Endothelial cell (in vitro differentiated cells): ENCODE measurements around the gene CAMK1D. TPM values are rescaled to one million over a fixed set of nuclear protein-coding genes. Genes with fewer than 3 reads are reported as not detected.

Experiments
- DNase-seq: peaks from one replicate; pipeline ENCODE4 v3.0.0; 2021; ENCODE audit warnings: low spot score
- H3K27ac Mint-ChIP-seq: one replicate; pipeline ENCODE4 v1.8.0; 2021; ENCODE audit warnings: mixed read lengths, inconsistent platforms; ENCODE audit not compliant: unreplicated experiment
- H3K27me3 Mint-ChIP-seq: one replicate; pipeline ENCODE4 v1.8.0; 2021; ENCODE audit warnings: mild to moderate bottlenecking, moderate library complexity, mixed read lengths, inconsistent platforms; ENCODE audit not compliant: unreplicated experiment
- H3K36me3 Mint-ChIP-seq: one replicate; pipeline ENCODE4 v1.8.0; 2021; ENCODE audit warnings: mild to moderate bottlenecking, low read depth, mixed read lengths, inconsistent platforms; ENCODE audit not compliant: unreplicated experiment
- H3K4me1 Mint-ChIP-seq: one replicate; pipeline ENCODE4 v1.8.0; 2021; ENCODE audit warnings: mild to moderate bottlenecking, mixed read lengths, inconsistent platforms; ENCODE audit not compliant: unreplicated experiment
- H3K4me3 Mint-ChIP-seq: one replicate; pipeline ENCODE4 v1.8.0; 2021; ENCODE audit warnings: mild to moderate bottlenecking, mixed read lengths, inconsistent platforms; ENCODE audit not compliant: unreplicated experiment
- H3K9me3 Mint-ChIP-seq: one replicate; pipeline ENCODE4 v1.8.0; 2021; ENCODE audit warnings: mixed read lengths, inconsistent platforms; ENCODE audit not compliant: unreplicated experiment
- total RNA-seq: library from RNA; stranded (reverse); fragmentation: NEBNext Ultra II Directional; extraction: Animal tissue kit (Norgen Biotek cat#: 25700); gene quantifications from one replicate; pipeline ENCODE4 v1.2.1, GENCODE V29; 2021; ENCODE audit not compliant: unreplicated experiment
- TF ChIP-seq, protein P1 (sequence below): fragments of 200-600 bp; sonication (generic); IDR thresholded peaks from one replicate; pipeline ENCODE4 v1.5.0; 2021; ENCODE audit warnings: antibody characterized with exemption; ENCODE audit not compliant: unreplicated experiment

CAMK1D gene
- total RNA-seq, 1 donor from 2014 or later = 4.1 TPM

DNA sequence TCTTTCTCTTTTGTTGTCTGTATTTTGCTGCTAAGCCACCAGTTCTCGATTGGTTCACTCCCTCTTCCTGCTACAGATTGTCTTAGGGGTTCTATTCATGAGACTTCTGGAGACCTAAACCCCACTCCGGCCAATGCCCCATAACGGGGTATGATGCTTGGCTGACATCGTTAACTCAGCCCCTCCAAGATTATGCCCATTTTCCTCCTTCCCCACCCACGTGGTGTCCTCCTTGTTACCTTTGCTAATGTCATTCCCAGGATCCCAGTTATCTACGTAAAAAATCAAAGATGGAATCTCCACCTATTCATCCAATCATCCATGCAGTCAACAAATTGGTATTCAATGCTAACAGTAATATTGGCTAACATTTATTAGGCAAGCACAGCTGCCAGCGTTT is 228.3 kb downstream of the CAMK1D start:
- Mint-ChIP-seq H3K27ac (no peak overlapping the region), H3K9me3 (peaks cover 5% of the 10 kb centered on the region), H3K4me1 (no peaks in the 10 kb centered on the region), H3K36me3 (peaks cover 4% of the 10 kb centered on the region), H3K4me3 (no peak overlapping the region), H3K27me3 (peaks cover 2% of the 10 kb centered on the region)
- TF ChIP-seq, protein P1, sequence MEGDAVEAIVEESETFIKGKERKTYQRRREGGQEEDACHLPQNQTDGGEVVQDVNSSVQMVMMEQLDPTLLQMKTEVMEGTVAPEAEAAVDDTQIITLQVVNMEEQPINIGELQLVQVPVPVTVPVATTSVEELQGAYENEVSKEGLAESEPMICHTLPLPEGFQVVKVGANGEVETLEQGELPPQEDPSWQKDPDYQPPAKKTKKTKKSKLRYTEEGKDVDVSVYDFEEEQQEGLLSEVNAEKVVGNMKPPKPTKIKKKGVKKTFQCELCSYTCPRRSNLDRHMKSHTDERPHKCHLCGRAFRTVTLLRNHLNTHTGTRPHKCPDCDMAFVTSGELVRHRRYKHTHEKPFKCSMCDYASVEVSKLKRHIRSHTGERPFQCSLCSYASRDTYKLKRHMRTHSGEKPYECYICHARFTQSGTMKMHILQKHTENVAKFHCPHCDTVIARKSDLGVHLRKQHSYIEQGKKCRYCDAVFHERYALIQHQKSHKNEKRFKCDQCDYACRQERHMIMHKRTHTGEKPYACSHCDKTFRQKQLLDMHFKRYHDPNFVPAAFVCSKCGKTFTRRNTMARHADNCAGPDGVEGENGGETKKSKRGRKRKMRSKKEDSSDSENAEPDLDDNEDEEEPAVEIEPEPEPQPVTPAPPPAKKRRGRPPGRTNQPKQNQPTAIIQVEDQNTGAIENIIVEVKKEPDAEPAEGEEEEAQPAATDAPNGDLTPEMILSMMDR = no peak
- DNase-seq = no peak

DNA sequence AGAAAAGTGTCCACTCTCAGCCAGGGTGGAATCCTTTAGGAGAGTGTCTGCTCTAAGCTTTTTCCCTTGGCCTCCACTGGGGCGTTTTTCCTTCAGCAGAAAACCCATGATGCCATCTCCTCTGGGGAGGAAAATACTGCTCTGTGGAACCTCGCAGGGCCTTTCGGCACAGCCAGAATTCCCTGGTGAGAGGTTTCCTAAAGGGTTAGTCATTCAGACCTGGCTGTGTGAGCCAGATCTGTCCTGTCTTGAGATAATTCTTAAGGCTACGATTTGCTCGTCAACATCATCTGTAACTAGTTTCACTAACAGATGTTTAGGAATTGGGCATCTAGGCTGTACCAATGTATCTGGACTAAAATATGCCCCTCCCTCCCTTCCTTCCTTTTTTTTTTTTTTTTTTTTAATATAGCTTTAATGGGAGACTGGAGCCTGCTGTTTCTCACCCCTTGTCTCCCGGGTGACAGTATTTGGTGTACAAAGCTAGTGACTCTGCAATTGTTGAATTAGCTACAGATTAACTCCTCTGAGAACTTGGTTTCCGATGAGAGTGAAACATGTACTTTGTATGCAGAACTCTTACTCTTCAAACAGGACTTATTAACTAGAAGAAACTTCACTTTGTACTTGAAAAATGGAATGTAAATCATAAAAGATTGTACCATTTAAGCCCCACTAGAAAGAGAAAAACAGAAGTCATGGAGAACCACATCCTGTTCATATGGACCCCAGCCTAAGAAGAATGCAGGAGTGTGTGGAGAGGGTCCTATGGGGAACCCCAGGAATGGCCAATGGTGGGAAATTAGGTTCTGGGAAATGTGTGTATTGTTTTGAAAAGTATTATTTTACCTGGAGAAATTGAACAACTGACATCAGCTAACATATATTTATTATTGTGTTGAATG is 230.9 kb downstream of the CAMK1D start:
- H3K4me3 Mint-ChIP-seq = no peak overlapping the region
- TF ChIP-seq, protein P1 = no peak
- H3K4me1 Mint-ChIP-seq = no peaks in the 10 kb centered on the region
- no peak overlapping the region for H3K27ac Mint-ChIP-seq
- H3K36me3 Mint-ChIP-seq = peaks cover 4% of the 10 kb centered on the region
- DNase-seq = no peak
- H3K27me3 Mint-ChIP-seq = no peaks in the 10 kb centered on the region
- H3K9me3 Mint-ChIP-seq = peaks cover 5% of the 10 kb centered on the region

DNA sequence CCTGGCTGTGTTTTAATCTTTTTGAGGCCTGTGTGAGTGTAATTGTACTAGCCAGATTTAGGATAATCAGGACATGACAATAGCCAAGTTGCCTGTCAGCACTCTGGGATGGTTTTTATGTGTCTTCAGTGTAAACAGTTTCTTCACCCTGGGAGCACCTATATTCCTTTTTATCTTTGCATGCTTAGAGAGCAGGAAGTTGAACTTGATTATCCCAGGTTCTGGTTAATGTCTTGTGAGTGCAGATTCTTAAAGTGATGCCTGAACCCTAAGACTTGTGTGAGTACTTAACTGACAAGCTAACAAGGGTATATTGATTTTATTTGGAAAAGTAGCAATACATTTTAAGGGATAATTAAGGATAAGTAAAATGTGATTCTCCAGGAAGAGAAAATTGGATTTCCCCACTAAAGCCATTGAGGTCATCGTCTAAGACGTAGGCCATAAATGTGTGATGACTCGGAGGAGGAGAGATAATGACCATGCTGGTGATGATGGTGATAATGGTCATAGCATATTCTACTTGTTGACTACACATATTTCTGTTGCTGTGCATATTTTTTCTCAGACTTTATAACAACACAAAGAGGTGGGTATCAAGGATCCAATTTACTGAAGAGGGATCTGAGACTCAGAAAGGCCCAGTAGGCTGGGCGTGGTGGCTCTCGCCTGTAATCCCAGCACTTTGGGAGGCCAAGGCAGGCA is 234.7 kb downstream of the CAMK1D start:
- H3K4me1 Mint-ChIP-seq = no peaks in the 10 kb centered on the region
- H3K27me3 Mint-ChIP-seq = peaks cover 1% of the 10 kb centered on the region
- no peak for DNase-seq
- H3K4me3 Mint-ChIP-seq = no peak overlapping the region
- no peak overlapping the region for H3K27ac Mint-ChIP-seq
- TF ChIP-seq, protein P1 = no peak
- H3K36me3 Mint-ChIP-seq = no peaks in the 10 kb centered on the region
- H3K9me3 Mint-ChIP-seq = no peaks in the 10 kb centered on the region

DNA sequence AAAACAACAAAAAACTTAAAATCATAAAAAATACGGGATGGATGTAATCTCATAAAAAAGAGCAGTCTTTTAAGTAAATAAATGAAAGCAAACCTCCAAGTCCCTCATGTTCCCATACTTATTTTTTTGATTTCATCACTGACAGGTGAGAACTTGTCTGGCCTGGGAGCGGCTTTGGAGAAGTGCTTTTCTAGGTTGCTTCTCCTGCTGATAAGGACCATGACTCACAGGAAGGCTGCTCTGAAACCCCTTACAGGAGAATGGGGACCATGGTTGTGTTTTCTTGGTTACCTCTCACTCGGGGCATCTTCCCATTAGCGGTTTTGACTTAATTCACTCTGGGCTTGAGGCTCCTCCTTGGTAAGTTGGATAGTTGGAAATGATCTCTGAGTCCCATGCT is 237.4 kb downstream of the CAMK1D start:
- TF ChIP-seq, protein P1 = no peak
- no peaks in the 10 kb centered on the region for H3K4me1 Mint-ChIP-seq
- H3K27ac Mint-ChIP-seq = no peak overlapping the region
- H3K27me3 Mint-ChIP-seq = peaks cover 1% of the 10 kb centered on the region
- H3K36me3 Mint-ChIP-seq = no peaks in the 10 kb centered on the region
- H3K4me3 Mint-ChIP-seq = no peak overlapping the region
- no peak for DNase-seq
- H3K9me3 Mint-ChIP-seq = no peaks in the 10 kb centered on the region

DNA sequence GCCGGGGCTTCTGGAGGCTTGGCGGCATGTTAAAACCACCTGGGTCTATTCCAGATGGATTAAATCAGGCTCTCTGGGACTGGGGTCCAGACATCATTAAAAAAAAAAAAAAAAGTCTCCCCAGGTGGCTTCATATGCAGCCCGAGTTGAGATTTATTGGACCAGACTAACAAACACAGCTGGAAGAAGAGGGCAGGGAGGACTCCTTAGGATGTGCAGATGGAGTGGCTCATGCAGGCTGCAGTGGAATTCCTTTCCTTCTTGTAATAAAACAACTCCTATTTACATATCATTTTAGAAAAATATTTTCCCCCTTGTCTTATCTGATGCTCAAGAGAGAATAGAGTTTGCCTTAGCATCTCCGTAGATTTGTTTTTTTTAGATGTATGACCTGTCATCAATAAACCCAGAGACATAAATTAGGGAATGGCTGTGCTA is 238.1 kb downstream of the CAMK1D start:
- DNase-seq = no peak
- no peaks in the 10 kb centered on the region for H3K36me3 Mint-ChIP-seq
- H3K9me3 Mint-ChIP-seq = no peaks in the 10 kb centered on the region
- TF ChIP-seq, protein P1 = no peak
- no peak overlapping the region for H3K4me3 Mint-ChIP-seq
- H3K4me1 Mint-ChIP-seq = no peaks in the 10 kb centered on the region
- no peak overlapping the region for H3K27ac Mint-ChIP-seq
- H3K27me3 Mint-ChIP-seq = peaks cover 1% of the 10 kb centered on the region
